T-helper 1 cell treated with Interleukin-12 subunit alpha and Interleukin-12 subunit beta and Interleukin-4 antibody, amounts not matched to agents 30 μg/mL and 1 μg/mL, for 36 hours (primary cell): ENCODE data around the gene RPS28.
"Not testable (repeated sequence)": the region's sequence is repeated elsewhere in the genome, so short reads cannot be mapped to it uniquely, and the experiment has no call there.

Experiments
- H3K27ac Mint-ChIP-seq: one replicate; pipeline ENCODE4 v1.8.0; 2021; ENCODE audit warnings: mild to moderate bottlenecking, mixed read lengths
- H3K27me3 Mint-ChIP-seq: one replicate; pipeline ENCODE4 v1.8.0; 2021; ENCODE audit warnings: low read depth, mixed read lengths
- H3K36me3 Mint-ChIP-seq: one replicate; pipeline ENCODE4 v1.8.0; 2021; ENCODE audit warnings: low read depth, mixed read lengths
- H3K4me1 Mint-ChIP-seq: one replicate; pipeline ENCODE4 v1.8.0; 2021; ENCODE audit warnings: low read depth, mixed read lengths
- H3K4me3 Mint-ChIP-seq: one replicate; pipeline ENCODE4 v1.8.0; 2021; ENCODE audit warnings: mild to moderate bottlenecking, moderate library complexity, mixed read lengths
- H3K9me3 Mint-ChIP-seq: one replicate; pipeline ENCODE4 v1.8.0; 2021; ENCODE audit warnings: mixed read lengths

The RPS28 gene

DNA sequence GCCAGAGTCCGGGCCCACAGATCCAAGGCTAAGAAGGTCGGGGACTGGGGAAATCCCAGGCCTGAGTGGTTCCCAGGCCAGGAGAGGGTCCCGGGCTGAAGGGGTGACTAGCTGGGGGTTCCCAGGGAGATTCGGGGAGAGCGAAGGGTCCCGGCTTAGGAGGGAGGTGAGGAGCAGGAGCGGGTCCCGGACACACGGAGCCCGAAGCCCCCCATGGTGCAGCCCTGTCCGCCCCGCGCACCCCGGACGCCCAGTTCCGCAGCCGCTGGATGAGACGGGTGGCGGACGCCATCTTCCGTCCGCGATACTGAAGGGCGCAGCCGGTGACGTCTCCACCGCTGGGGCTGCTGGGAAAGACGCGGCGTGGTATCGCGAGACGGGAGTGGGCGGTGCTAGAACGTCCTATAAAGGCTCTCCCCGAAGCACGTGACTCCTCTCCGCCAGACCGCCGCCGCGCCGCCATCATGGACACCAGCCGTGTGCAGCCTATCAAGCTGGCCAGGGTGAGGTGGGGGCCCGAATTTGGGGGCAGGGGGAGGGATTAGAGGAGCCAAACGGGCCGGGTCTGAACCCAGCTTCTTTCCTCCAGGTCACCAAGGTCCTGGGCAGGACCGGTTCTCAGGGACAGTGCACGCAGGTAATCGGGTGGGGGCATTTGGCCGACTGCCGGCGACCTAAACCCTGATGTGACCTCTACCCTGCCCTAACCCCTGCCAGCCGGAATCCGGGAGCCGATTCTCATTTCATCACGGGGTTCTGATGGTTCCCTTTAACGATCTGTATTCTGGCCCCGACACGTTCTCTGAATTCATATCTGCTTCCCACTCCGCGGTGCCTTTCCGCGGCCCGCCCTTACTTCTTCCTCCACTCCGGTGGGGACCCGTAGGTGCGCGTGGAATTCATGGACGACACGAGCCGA, at the start of gene RPS28, which contains the start of gene NDUFA7:
TSS of gene RPS28 (plus strand) at position 430 of the 919 bp plus-strand sequence. CDS start at position 465, 35 bp downstream.
TSS of gene NDUFA7 (minus strand) at position 309 of the 919 bp plus-strand sequence. CDS start at position 292, 17 bp downstream.
- H3K36me3 Mint-ChIP-seq: peaks cover 21% of the 10 kb centered on the region
- peaks cover 25% of the 10 kb centered on the region for H3K4me1 Mint-ChIP-seq
- H3K9me3 Mint-ChIP-seq: no peaks in the 10 kb centered on the region
- H3K4me3 Mint-ChIP-seq: peak within 1 kb of the TSS; percentile 100
- no peaks in the 10 kb centered on the region for H3K27me3 Mint-ChIP-seq
- H3K27ac Mint-ChIP-seq: peak within 1 kb of the TSS; percentile 100

DNA sequence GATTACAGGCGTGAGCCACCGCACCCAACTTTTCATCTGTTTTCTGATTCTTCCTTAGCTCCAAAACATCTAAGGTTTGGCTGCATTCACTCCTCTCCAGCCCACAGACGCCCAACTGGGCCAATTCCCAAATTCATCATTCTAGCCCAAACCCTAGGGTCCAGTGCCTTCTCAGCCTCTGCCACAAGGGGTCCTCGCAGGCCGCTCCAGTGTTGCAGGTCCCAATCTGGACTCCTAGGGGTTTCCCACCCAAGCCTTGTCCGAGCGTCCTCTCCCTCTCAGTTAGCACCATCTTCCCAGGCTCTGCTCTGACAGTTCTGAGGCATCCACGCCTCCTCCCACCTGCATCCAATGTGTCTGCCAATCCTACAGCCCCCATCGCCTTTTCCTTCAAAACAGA, 44.8 kb upstream of the RPS28 start:
- H3K36me3 Mint-ChIP-seq: not testable (repeated sequence)

DNA sequence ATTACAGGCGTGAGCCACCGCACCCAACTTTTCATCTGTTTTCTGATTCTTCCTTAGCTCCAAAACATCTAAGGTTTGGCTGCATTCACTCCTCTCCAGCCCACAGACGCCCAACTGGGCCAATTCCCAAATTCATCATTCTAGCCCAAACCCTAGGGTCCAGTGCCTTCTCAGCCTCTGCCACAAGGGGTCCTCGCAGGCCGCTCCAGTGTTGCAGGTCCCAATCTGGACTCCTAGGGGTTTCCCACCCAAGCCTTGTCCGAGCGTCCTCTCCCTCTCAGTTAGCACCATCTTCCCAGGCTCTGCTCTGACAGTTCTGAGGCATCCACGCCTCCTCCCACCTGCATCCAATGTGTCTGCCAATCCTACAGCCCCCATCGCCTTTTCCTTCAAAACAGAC, 30.0 kb upstream of the RPS28 start:
- H3K4me3 Mint-ChIP-seq, H3K9me3 Mint-ChIP-seq, H3K4me1 Mint-ChIP-seq, H3K27ac Mint-ChIP-seq, H3K27me3 Mint-ChIP-seq, H3K36me3 Mint-ChIP-seq: not testable (repeated sequence)

More for the DNA sequence above, 44.8 kb upstream of the RPS28 start:
- not testable (repeated sequence) for H3K4me1 Mint-ChIP-seq, H3K27ac Mint-ChIP-seq, H3K27me3 Mint-ChIP-seq, H3K4me3 Mint-ChIP-seq, H3K9me3 Mint-ChIP-seq

DNA sequence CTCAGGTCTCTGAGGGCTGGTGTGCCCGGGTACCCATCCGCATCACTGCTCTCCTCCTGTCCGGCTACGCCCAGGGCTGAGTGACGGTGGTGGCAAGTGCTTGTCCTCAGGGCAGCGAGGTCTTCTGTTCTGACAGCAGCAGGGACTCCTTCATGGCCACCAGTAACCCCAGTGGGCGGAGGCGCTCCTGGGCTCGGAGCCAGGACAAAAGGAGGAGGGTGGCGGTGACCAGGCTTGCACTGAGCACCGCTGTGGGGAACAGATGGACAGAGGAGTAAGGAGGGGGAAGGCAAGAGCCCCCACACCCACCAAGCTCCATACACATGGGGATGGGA, 19.0 kb upstream of the RPS28 start:
- no peaks in the 10 kb centered on the region for H3K9me3 Mint-ChIP-seq
- no peaks in the 10 kb centered on the region for H3K27me3 Mint-ChIP-seq
- no peaks in the 10 kb centered on the region for H3K36me3 Mint-ChIP-seq
- H3K4me1 Mint-ChIP-seq: peaks cover 11% of the 10 kb centered on the region
- H3K4me3 Mint-ChIP-seq: no peak overlapping the region
- H3K27ac Mint-ChIP-seq: no peak overlapping the region

DNA sequence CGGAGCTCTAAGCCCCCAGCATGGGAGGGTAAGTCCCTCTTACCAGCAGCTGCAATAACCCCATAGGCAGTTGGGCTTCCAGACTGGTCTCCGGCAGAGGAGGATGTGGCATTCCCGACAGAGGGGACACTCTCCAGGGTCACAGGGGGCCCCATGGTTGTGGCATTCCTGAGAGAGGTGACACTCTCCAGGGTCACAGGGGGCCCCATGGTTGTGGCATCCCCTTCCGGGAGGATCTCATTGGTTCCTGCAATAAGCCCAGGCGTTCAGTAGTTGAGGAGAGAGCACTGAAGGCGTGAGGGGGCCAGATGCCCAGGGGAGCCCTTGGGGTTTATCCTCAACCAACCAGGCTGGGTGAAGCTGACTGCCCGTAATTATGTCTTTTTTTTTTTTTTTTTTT, 18.6 kb upstream of the RPS28 start:
- H3K4me3 Mint-ChIP-seq: no peak overlapping the region
- no peaks in the 10 kb centered on the region for H3K36me3 Mint-ChIP-seq
- no peak overlapping the region for H3K27ac Mint-ChIP-seq
- no peaks in the 10 kb centered on the region for H3K27me3 Mint-ChIP-seq
- peaks cover 15% of the 10 kb centered on the region for H3K4me1 Mint-ChIP-seq
- no peaks in the 10 kb centered on the region for H3K9me3 Mint-ChIP-seq

DNA sequence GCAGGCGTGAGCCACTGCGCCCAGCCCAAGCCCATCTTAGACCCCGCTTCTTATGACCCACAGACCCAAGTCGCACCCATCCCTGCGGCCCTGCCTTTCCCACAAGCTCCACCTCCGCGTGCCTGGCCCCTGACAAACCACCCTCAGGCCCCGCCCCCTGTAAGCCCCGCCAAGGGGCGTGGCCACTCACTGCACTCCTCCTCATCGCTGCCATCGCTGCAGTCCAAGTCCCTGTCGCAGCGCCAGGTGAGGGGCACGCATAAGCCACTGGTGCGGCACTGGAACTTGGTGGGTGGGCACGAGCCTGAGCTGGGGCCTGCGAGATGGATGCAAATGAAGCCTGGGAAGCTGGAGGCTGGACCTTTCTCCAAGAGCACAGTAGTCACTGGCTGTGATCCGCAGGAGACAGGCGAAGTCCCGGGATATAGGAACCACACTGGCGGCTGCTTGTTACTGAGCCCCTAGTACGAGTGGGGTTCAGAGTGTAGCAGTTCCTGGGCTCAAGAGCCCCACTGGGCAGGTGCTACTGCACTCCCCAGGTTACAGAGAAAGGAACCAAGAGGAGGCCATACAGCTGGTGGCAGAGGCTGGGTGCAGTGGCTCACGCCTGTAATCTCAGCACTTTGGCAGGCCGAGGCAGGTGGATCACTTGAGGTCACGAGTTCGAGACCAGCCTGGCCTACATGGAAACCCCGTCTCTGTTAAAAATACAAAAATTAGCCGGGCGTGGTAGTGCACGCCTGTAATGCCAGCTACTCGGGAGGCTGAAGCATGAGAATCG, 16.3 kb upstream of the RPS28 start:
- H3K4me3 Mint-ChIP-seq: no peak overlapping the region
- no peaks in the 10 kb centered on the region for H3K27me3 Mint-ChIP-seq
- no peaks in the 10 kb centered on the region for H3K9me3 Mint-ChIP-seq
- peaks cover 4% of the 10 kb centered on the region for H3K36me3 Mint-ChIP-seq
- peaks cover 25% of the 10 kb centered on the region for H3K4me1 Mint-ChIP-seq
- H3K27ac Mint-ChIP-seq: no peak overlapping the region

DNA sequence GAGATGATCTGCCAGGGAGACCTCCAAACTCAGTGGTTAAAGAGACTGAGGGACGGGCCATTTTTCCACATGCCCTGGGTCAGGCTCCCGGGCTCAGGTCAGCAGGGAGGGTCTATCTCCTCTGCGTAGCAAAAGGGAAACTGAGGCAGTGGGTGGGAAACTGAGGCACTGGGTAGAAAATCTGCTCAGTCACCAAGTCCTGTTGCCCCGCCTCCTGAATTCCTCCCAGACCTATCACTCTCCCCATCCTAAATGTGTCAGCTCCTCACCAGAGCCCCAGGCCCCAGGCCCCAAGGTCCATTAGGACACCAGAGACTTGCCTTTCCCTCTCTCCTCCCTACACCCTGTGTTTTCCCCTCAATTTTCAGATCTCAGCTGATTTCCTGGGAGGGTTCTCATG, 15.5 kb upstream of the RPS28 start:
- no peak overlapping the region for H3K4me3 Mint-ChIP-seq
- no peaks in the 10 kb centered on the region for H3K27me3 Mint-ChIP-seq
- H3K9me3 Mint-ChIP-seq: no peaks in the 10 kb centered on the region
- peaks cover 25% of the 10 kb centered on the region for H3K4me1 Mint-ChIP-seq
- peak overlapping the region; percentile 55 for H3K27ac Mint-ChIP-seq
- H3K36me3 Mint-ChIP-seq: peaks cover 4% of the 10 kb centered on the region

DNA sequence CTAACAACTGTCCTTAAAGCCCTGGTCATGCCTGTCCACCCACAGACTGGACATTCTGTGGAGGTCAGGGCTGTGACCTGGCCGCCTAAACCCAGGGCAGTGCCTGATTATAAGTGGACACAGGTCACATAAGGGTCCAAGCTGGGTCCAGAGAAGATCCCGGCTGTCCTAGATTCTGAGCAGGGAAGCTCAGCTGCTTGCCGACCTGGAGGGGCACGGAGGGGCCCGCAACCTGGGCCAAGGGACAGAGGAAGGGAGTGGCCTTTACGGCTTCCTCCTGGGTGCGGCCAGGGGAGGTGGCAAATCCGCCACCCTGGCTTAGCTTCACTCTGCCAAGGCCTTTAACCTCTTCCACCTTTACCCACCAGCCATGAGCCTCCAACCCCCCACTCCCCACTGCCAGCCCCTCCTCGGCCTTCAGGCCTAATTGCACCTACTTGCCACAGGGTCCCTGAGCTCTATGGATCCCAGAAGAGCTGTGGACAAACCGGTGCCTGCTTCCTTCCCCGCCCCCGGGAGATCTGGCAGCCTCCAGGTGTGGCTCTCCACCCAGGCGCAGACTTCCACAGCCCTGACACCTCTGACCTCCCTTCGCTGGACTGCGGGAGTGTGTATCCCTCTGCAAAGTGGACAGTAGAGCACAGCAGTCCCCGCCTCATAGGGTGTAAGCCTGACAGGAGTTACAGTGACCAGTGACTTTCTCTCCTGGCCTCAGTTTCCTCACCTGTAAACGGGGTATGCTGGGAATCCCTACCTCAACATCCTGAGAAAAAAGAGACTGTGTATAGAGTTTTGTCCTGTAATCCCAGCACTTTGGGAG, 14.9 kb upstream of the RPS28 start:
- H3K9me3 Mint-ChIP-seq: no peaks in the 10 kb centered on the region
- H3K27me3 Mint-ChIP-seq: no peaks in the 10 kb centered on the region
- peak overlapping the region; percentile 90 for H3K27ac Mint-ChIP-seq
- H3K4me1 Mint-ChIP-seq: peaks cover 25% of the 10 kb centered on the region
- peaks cover 10% of the 10 kb centered on the region for H3K36me3 Mint-ChIP-seq
- H3K4me3 Mint-ChIP-seq: peak overlapping the region; percentile 91

DNA sequence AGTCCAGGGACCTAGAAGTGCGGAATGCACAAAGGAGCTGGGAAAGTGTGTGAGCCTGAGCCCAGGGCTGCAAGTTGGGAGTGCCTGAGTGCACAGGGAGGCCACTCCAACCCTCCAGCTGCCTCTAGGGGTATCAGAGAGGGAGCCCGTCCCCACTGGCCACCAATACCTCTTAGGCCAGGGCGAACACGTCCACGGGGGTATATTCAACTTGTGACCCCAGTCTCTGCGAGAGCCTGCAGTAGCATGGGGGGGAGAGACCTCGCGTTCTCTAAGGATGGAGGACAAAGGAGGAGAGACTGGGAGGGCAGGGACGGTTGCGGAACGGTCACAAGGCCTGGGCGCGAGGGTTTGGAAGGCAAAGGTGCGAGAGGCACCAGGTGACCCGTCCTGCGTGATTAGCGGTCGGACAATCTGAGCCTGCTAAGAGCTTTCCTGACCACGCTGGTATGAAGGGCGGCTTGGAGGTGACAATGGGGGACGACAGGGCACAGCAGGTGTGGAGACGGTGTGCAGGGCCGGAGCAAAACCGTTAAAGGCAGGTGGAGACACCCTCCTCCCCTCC, 13.8 kb upstream of the RPS28 start:
- Mint-ChIP-seq H3K27me3 (no peaks in the 10 kb centered on the region), H3K4me3 (peak overlapping the region; percentile 91), H3K27ac (peak overlapping the region; percentile 90), H3K4me1 (peaks cover 25% of the 10 kb centered on the region), H3K36me3 (peaks cover 10% of the 10 kb centered on the region), H3K9me3 (no peaks in the 10 kb centered on the region)

DNA sequence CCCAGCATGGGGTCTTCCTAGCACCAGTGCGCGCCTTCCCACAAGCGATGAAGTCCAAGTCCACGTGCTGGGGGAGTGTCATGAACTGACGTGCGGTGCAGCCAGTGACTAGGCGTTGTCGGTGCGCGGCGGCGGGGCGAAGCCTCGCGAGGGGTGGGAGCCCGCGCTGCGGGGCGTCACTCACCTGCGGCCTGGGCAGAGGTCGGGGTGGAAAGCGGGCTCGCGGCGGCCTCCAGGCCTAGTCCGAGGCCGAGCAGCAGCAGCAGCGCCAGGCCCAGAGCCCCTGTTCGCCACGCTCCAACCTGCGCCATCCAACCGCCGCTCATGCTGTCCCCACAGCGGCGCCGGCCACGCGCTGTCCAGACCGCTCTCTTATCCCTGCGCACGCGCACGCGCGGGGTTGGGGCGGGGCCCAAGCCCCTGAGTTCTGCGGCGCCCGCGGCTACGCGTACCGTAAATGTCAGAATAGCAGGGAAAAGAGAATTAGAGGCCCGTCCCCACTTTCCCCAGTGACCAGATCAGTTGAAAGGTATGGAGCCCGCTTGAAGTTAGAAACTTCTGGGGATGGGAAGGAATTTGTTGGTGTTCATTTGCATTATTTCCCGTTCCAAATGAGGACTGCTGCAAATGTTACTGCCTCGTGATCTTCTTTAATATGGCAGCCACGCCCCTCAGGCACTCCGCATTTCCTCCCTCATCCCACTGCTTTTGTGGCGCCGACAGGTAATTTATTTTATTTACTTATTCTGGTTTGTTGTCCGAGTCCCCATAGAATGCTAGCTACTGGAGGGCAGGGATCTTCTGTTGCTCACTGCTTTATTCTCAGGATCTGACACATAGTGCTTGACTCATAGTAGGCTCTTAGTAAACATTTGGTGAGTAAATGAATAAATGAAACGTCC, 13.1 kb upstream of the RPS28 start, which contains the start of gene CD320:
TSS of gene CD320 (minus strand) at position 394 of the 902 bp plus-strand sequence. CDS start at position 326, 68 bp downstream.
- peaks cover 10% of the 10 kb centered on the region for H3K36me3 Mint-ChIP-seq

DNA sequence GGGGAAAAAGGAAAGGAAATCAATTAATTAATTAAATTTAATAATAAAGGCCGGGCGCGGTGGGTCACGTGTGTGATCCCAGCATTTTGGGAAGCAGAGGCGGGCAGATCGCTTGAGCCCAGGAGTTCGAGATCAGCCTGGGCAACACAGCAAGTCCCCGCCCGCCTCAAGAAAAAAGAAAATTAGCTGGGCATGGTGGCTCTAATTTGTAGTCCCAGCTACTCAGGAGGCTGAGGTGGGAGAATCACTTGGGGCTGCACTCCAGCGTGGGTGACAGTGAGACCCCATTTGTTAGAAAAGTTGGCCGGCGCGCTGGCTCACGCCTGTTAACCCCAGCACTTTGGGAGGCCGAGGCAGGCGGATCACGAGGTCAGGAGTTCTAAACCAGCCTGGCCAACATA, 12.4 kb upstream of the RPS28 start:
- Mint-ChIP-seq H3K27me3 (no peaks in the 10 kb centered on the region), H3K4me3 (peak overlapping the region; percentile 91), H3K36me3 (peaks cover 10% of the 10 kb centered on the region), H3K9me3 (no peaks in the 10 kb centered on the region), H3K4me1 (peaks cover 25% of the 10 kb centered on the region), H3K27ac (peak overlapping the region; percentile 82)

More for the DNA sequence above, 13.1 kb upstream of the RPS28 start, which contains the start of gene CD320:
- peak within 1 kb of the TSS; percentile 91 for H3K4me3 Mint-ChIP-seq
- H3K27ac Mint-ChIP-seq: peak within 1 kb of the TSS; percentile 90
- peaks cover 25% of the 10 kb centered on the region for H3K4me1 Mint-ChIP-seq
- H3K9me3 Mint-ChIP-seq: no peaks in the 10 kb centered on the region
- no peaks in the 10 kb centered on the region for H3K27me3 Mint-ChIP-seq

DNA sequence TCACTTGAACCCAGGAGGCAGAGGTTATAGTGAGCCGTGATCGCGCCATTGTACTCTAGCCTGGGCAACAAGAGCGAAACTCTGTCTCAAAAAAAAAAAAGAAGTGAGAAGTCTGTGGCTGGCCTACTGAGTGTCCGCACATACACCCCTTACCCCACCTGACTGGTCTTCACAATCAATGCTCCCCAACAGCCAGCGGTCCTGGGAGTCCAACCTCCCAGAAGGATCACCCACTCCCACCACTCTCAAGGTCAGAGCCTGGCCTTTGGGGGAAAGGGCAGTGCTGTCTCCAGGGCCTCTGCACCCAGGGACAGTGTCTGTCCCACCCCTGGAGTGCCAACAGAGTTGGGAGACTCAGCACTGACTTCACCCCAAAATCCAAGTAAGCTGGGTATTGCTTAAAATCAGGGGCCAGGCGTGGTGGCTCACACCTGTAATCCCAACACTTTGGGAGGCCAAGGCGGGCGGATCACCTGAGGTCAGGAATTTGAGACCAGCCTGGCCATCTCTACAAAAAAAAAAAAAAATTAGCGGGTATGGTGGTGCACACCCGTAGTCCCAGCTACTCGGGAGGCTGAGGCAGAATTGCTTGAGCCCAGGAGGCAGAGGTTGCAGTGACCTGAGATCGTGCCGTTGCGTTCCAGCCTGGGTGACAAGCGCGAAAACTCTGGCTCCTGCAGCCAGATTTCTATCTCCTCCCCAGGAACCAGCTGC, 10.8 kb upstream of the RPS28 start:
- no peak overlapping the region for H3K4me3 Mint-ChIP-seq
- no peaks in the 10 kb centered on the region for H3K27me3 Mint-ChIP-seq
- H3K27ac Mint-ChIP-seq: no peak overlapping the region

More for the DNA sequence above, 10.8 kb upstream of the RPS28 start:
- peaks cover 13% of the 10 kb centered on the region for H3K36me3 Mint-ChIP-seq
- H3K9me3 Mint-ChIP-seq: no peaks in the 10 kb centered on the region
- peaks cover 25% of the 10 kb centered on the region for H3K4me1 Mint-ChIP-seq
